DND-41 (cell line): ENCODE results near the gene PDXDC1.
"Not testable (repeated sequence)": the region's sequence is repeated elsewhere in the genome, so short reads cannot be mapped to it uniquely, and the experiment has no call there.

Experiments used
- EZH2 ChIP-seq: IDR thresholded peaks from 3 replicates; pipeline ENCODE4 v1.6.1; 2012; ENCODE audit warnings: borderline replicate concordance, low read depth, mild to moderate bottlenecking, moderate library complexity, low read length, inconsistent platforms; ENCODE audit not compliant: severe bottlenecking
- TF ChIP-seq, protein P1 (sequence below): IDR thresholded peaks from 2 replicates; pipeline ENCODE4 v1.5.1; 2012; ENCODE audit warnings: borderline replicate concordance, low read length, moderate library complexity, mild to moderate bottlenecking; ENCODE audit not compliant: poor library complexity, severe bottlenecking; ENCODE audit errors: extremely low read depth

DNA sequence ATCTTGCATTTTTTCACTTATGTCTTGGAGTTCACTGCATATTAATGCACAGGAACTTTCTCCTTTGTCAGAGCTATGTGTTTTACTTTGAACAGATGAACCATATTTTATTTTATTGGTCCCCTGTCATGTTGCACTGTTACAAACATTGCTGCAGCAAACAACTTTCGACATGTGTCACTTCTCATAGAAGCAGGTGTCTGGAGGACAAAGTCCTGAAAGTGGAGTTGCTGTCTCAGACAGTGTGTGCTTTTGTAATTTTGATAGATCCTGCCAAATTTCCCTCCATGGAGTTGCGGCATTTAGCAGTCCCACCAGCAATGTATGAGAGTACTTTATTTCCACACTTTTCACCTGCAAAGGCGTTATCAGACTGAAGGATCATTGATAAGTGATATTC lies 27.6 kb downstream of the PDXDC1 start:
- TF ChIP-seq, protein P1, sequence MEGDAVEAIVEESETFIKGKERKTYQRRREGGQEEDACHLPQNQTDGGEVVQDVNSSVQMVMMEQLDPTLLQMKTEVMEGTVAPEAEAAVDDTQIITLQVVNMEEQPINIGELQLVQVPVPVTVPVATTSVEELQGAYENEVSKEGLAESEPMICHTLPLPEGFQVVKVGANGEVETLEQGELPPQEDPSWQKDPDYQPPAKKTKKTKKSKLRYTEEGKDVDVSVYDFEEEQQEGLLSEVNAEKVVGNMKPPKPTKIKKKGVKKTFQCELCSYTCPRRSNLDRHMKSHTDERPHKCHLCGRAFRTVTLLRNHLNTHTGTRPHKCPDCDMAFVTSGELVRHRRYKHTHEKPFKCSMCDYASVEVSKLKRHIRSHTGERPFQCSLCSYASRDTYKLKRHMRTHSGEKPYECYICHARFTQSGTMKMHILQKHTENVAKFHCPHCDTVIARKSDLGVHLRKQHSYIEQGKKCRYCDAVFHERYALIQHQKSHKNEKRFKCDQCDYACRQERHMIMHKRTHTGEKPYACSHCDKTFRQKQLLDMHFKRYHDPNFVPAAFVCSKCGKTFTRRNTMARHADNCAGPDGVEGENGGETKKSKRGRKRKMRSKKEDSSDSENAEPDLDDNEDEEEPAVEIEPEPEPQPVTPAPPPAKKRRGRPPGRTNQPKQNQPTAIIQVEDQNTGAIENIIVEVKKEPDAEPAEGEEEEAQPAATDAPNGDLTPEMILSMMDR, result not testable (repeated sequence)
- TF ChIP-seq EZH2, result not testable (repeated sequence)
